Esophagus squamous epithelium (tissue), 4 donors: Measurements from ENCODE around the gene TMEM221.

Experiments used
- POLR2A ChIP-seq, 4 donors: fragments of 450-650 bp; IDR thresholded peaks; one replicate each; pipeline ENCODE4 v1.6.1; 2017; ENCODE audit warnings: antibody characterized with exemption in 4 of 4, mild to moderate bottlenecking in 4 of 4, moderate library complexity in 3 of 4
- TF ChIP-seq, protein P1 (sequence below), 6 experiments: fragments of 450-650 bp in 4 of 6; fragments of 200-600 bp in 2 of 6; sonication (generic) in 2 of 6; IDR thresholded peaks; one replicate each; pipeline ENCODE4 v1.5.1; 2016 to 2019; ENCODE audit warnings: antibody characterized with exemption in 6 of 6, mild to moderate bottlenecking in 4 of 6, moderate library complexity in 4 of 6

DNA sequence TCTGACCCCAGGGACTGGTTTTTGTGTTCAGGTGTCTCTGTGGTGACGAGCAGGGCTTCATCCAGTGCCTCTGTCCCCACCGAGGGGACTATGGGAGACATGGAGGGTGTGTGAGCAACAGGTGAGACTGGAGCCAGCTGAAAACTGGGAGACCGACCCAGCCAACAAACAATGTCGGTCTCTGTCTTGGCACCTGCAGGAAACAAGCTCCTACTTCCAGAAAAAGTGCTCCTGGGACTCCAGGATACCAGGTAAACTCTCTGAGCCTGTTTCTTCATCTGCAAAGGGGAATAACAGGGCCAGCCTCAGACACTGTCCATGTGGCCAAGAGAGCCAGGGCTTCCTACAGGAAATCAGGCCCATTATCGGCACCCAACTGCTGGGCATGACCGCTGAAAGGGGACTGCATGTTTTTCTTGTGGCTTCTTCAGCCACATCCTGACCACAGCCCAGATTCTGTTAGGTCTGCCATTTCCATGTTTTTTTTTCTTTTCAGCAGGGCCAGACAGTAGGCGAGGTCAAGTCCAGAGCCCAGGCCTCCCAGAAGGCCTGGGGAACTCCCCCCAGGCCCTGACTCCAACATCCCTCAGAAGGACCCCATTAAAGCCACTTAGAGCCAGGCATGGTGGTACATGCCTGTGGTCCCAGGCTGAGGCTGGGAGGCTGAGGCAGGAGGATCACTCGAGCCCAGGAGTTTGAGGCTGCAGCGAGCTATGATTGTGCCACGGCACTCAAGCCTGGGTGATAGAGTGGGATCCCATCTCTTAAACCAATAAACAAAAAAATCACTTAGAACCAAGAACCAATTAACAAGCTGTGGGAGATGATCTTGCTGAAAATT, 42.2 kb downstream of the TMEM221 start:
- no peak for TF ChIP-seq POLR2A (IDR thresholded peaks at IDR 0.05)
- TF ChIP-seq, protein P1, sequence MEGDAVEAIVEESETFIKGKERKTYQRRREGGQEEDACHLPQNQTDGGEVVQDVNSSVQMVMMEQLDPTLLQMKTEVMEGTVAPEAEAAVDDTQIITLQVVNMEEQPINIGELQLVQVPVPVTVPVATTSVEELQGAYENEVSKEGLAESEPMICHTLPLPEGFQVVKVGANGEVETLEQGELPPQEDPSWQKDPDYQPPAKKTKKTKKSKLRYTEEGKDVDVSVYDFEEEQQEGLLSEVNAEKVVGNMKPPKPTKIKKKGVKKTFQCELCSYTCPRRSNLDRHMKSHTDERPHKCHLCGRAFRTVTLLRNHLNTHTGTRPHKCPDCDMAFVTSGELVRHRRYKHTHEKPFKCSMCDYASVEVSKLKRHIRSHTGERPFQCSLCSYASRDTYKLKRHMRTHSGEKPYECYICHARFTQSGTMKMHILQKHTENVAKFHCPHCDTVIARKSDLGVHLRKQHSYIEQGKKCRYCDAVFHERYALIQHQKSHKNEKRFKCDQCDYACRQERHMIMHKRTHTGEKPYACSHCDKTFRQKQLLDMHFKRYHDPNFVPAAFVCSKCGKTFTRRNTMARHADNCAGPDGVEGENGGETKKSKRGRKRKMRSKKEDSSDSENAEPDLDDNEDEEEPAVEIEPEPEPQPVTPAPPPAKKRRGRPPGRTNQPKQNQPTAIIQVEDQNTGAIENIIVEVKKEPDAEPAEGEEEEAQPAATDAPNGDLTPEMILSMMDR (IDR thresholded peaks at IDR 0.05): no peak
